B cell (primary cell): ENCODE data around the gene WNT16. TPM values are rescaled to one million over a fixed set of nuclear protein-coding genes. Genes with fewer than 3 reads are reported as not detected.

Source experiments
- ATAC-seq: fragments of 200-7000 bp; cut with Tn5 transposase; one replicate; pipeline ENCODE4 v1.10.0; 2021; ENCODE audit warnings: low read depth, mild to moderate bottlenecking, moderate number of reproducible peaks, moderate library complexity
- CTCF ChIA-PET: fragments of 350-600 bp; sonication (Branson Sonifier 250); formaldehyde crosslinking; loops from one replicate; lab custom pipeline; 2021; ENCODE audit warnings: antibody characterized with exemption, inconsistent platforms; lab: Charles Lee
- POLR2A ChIA-PET: fragments of 350-600 bp; sonication (Branson Sonifier 250); formaldehyde crosslinking; loops from one replicate; lab custom pipeline; 2021; ENCODE audit warnings: antibody characterized with exemption; lab: Charles Lee
- DNase-seq: peaks from one replicate; pipeline ENCODE4 v3.0.0; 2013
- H2AFZ ChIP-seq: 2 replicates; pipeline ENCODE4 v1.6.1; 2012; ENCODE audit warnings: mild to moderate bottlenecking, low read depth, low read length; ENCODE audit not compliant: insufficient read depth, poor library complexity, severe bottlenecking
- H3K27ac ChIP-seq, 2 donors: 1 replicate in 1 of 2; 2 replicates in 1 of 2; pipeline ENCODE4 v1.5.1; 2012 to 2013; ENCODE audit warnings: low read length in 2 of 2, mild to moderate bottlenecking in 2 of 2, moderate library complexity in 1 of 2
- H3K27me3 ChIP-seq, 4 experiments: fragments of 200-600 bp in 1 of 4; sonication (generic) in 1 of 4; replicated peaks in 1 of 4; 1 replicate in 2 of 4; 2 replicates in 2 of 4; pipeline versions ENCODE4 v1.6.1 to v1.7.0; 2013 to 2016; ENCODE audit warnings: low read length in 3 of 4, mild to moderate bottlenecking in 2 of 4, mixed read lengths in 1 of 4, moderate library complexity in 1 of 4; ENCODE audit not compliant: insufficient read depth in 4 of 4, control insufficient read depth in 3 of 4; ENCODE audit errors: control extremely low read depth in 1 of 4
- H3K36me3 ChIP-seq, 2 experiments: replicated peaks in 1 of 2; 1 replicate in 1 of 2; 2 replicates in 1 of 2; pipeline versions ENCODE4 v1.6.1 to v1.7.1; 2013; ENCODE audit warnings: low read length in 1 of 2; ENCODE audit not compliant: insufficient read depth in 2 of 2, control insufficient read depth in 1 of 2; ENCODE audit errors: control extremely low read depth in 1 of 2, extremely low read depth in 1 of 2
- H3K4me1 ChIP-seq, 2 donors: fragments of 200-600 bp in 1 of 2; sonication (generic) in 1 of 2; 1 replicate in 1 of 2; 2 replicates in 1 of 2; pipeline versions ENCODE4 v1.5.1 to v1.6.1; 2013 to 2017; ENCODE audit warnings: low read length in 2 of 2; ENCODE audit not compliant: control insufficient read depth in 2 of 2, insufficient read depth in 2 of 2
- H3K4me2 ChIP-seq: replicated peaks from 2 replicates; pipeline ENCODE3; 2012; ENCODE audit warnings: mild to moderate bottlenecking, low read depth, low read length; ENCODE audit not compliant: poor library complexity, severe bottlenecking
- H3K4me3 ChIP-seq, 5 experiments: fragments of 200-600 bp in 1 of 5; sonication (generic) in 1 of 5; 1 replicate in 3 of 5; 2 replicates in 2 of 5; pipeline versions ENCODE4 v1.5.1 to v1.7.0; 2011 to 2016; ENCODE audit warnings: low read length in 4 of 5, mild to moderate bottlenecking in 4 of 5, low read depth in 2 of 5, control low read depth in 1 of 5, moderate library complexity in 1 of 5; ENCODE audit not compliant: insufficient read depth in 1 of 5; ENCODE audit errors: control extremely low read depth in 1 of 5, extremely low read depth in 1 of 5
- H3K79me2 ChIP-seq: fragments of 200-600 bp; sonication (generic); one replicate; pipeline ENCODE4 v1.6.0; 2016; ENCODE audit warnings: low read length; ENCODE audit not compliant: control insufficient read depth, insufficient read depth
- H3K9ac ChIP-seq: fragments of 200-600 bp; sonication (generic); 2 replicates; pipeline ENCODE4 v1.6.1; 2017; ENCODE audit warnings: mild to moderate bottlenecking, low read length, moderate library complexity
- H3K9me3 ChIP-seq, 3 donors: one replicate each; pipeline versions ENCODE4 v1.6.1 to v1.7.1; 2013; ENCODE audit warnings: low read length in 2 of 3; ENCODE audit not compliant: control insufficient read depth in 2 of 3, insufficient read depth in 1 of 3; ENCODE audit errors: control extremely low read depth in 1 of 3
- H4K20me1 ChIP-seq: 2 replicates; pipeline ENCODE4 v1.6.0; 2012; ENCODE audit warnings: mild to moderate bottlenecking, low read length; ENCODE audit not compliant: insufficient read depth, control insufficient read depth, poor library complexity, severe bottlenecking
- H3K27ac Mint-ChIP-seq: one replicate; pipeline ENCODE4 v1.8.0; 2021; ENCODE audit warnings: mixed read lengths
- H3K27me3 Mint-ChIP-seq: one replicate; pipeline ENCODE4 v1.8.0; 2021; ENCODE audit warnings: mixed read lengths
- H3K4me1 Mint-ChIP-seq: one replicate; pipeline ENCODE4 v1.8.0; 2021; ENCODE audit warnings: mixed read lengths
- H3K4me3 Mint-ChIP-seq: one replicate; pipeline ENCODE4 v1.8.0; 2021; ENCODE audit warnings: mixed read lengths
- H3K9me3 Mint-ChIP-seq: one replicate; pipeline ENCODE4 v1.8.0; 2022; ENCODE audit warnings: mixed read lengths; ENCODE audit not compliant: insufficient read depth
- EZH2 ChIP-seq: IDR thresholded peaks from 2 replicates; pipeline ENCODE4 v1.6.1; 2012; ENCODE audit warnings: borderline replicate concordance, low read depth, mild to moderate bottlenecking, moderate library complexity, low read length; ENCODE audit not compliant: insufficient read depth, poor library complexity, severe bottlenecking
- WGBS: methylation state at CpG from one replicate; pipeline ENCODE4 v1.1.5; 2013; ENCODE audit warnings: missing lambda C conversion rate; ENCODE audit not compliant: insufficient coverage; 5-methylcytosine and 5-hydroxymethylcytosine counted together
- intact Hi-C: fragments of 100-400 bp; cut with micrococcal nuclease; formaldehyde crosslinking; loops from one replicate; pipeline ENCODE4 v1.10.0; 2022
- polyA plus RNA-seq: library from polyadenylated mRNA; depleted of rRNA; stranded (reverse); fragments of >200 nt; gene quantifications from 2 replicates; pipeline ENCODE4 v1.2.3, GENCODE V29; 2012
- total RNA-seq, 2 donors: library from RNA; stranded (reverse); fragments of 120-200 nt in 1 of 2; gene quantifications; 1 replicate in 1 of 2; 2 replicates in 1 of 2; pipeline versions ENCODE4 v1.2.3 to v1.2.4, GENCODE V29; 2013 to 2022
- TF ChIP-seq, protein P1 (sequence below): fragments of 200-600 bp; IDR thresholded peaks from one replicate; pipeline ENCODE4 v1.8.0; 2022; ENCODE audit warnings: antibody characterized with exemption, mild to moderate bottlenecking

Gene WNT16
- total and polyA plus RNA-seq, 2 donors (not counting 1 experiment from before 2014, with no cell fraction given): 4.2 to 6.9 TPM

GRCh38 chr7:121382473-121382872 is 53.7 kb downstream of the WNT16 start:
- Mint-ChIP-seq H3K27me3 (no peaks in the 10 kb centered on the region), H3K4me1 (peaks cover 84% of the 10 kb centered on the region), H3K4me3 (peak overlapping the region; percentile 54), H3K27ac (peak overlapping the region; percentile 96), H3K9me3 (no peaks in the 10 kb centered on the region)
- ChIA-PET POLR2A (interaction anchor here (1.2 to 2.9 kb wide), 2 partner anchors 13 kb away, joined by 4 to 17 read pairs; partner anchors contain the start of gene FAM3C), CTCF (interaction anchor here (1.0 to 6.2 kb wide), 8 partner anchors 9 to 166 kb away, joined by 3 to 43 read pairs (median 8); partner anchors contain the start of gene FAM3C)
- H3K4me2 ChIP-seq: peak overlapping the region; percentile 58
- peaks cover 99% of the 10 kb centered on the region for H3K79me2 ChIP-seq
- intact Hi-C loops: no loop called here
- no peak overlapping the region for H2AFZ ChIP-seq
- peak; percentile 60 for DNase-seq
- peaks cover 0 to 4% (median 3%) of the 10 kb centered on the region in 3 donors for H3K9me3 ChIP-seq
- TF ChIP-seq EZH2: no peak
- TF ChIP-seq, protein P1, sequence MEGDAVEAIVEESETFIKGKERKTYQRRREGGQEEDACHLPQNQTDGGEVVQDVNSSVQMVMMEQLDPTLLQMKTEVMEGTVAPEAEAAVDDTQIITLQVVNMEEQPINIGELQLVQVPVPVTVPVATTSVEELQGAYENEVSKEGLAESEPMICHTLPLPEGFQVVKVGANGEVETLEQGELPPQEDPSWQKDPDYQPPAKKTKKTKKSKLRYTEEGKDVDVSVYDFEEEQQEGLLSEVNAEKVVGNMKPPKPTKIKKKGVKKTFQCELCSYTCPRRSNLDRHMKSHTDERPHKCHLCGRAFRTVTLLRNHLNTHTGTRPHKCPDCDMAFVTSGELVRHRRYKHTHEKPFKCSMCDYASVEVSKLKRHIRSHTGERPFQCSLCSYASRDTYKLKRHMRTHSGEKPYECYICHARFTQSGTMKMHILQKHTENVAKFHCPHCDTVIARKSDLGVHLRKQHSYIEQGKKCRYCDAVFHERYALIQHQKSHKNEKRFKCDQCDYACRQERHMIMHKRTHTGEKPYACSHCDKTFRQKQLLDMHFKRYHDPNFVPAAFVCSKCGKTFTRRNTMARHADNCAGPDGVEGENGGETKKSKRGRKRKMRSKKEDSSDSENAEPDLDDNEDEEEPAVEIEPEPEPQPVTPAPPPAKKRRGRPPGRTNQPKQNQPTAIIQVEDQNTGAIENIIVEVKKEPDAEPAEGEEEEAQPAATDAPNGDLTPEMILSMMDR: no peak
- H4K20me1 ChIP-seq: no peaks in the 10 kb centered on the region
- peaks cover 0 to 17% of the 10 kb centered on the region in 2 experiments for H3K36me3 ChIP-seq
- peak overlapping the region; percentile 56 for H3K9ac ChIP-seq
- peak overlapping the region in 1 of 5 experiments; percentile 47 for H3K4me3 ChIP-seq
- no peak for ATAC-seq
- peak overlapping the region; percentile 96 to 99 for H3K27ac ChIP-seq
- H3K4me1 ChIP-seq: peaks cover 82 to 86% of the 10 kb centered on the region in 2 donors
- H3K27me3 ChIP-seq: no peaks in the 10 kb centered on the region

GRCh38 chr7:121383235-121383910 is 54.6 kb downstream of the WNT16 start:
- H3K4me1 Mint-ChIP-seq: peaks cover 88% of the 10 kb centered on the region
- peaks cover 99% of the 10 kb centered on the region for H3K79me2 ChIP-seq
- H2AFZ ChIP-seq: no peak overlapping the region
- H3K36me3 ChIP-seq: peaks cover 0 to 8% of the 10 kb centered on the region in 2 experiments
- no peak for DNase-seq
- no CpG with 5 or more reads among the region's 2 CpGs for WGBS
- TF ChIP-seq EZH2: no peak
- TF ChIP-seq, protein P1: no peak
- peak overlapping the region; percentile 56 for H3K9ac ChIP-seq
- no peaks in the 10 kb centered on the region for H3K9me3 Mint-ChIP-seq
- H3K27ac Mint-ChIP-seq: peak overlapping the region; percentile 96
- peak overlapping the region; percentile 58 for H3K4me2 ChIP-seq
- H4K20me1 ChIP-seq: no peaks in the 10 kb centered on the region
- no peak for ATAC-seq
- H3K9me3 ChIP-seq: no peaks in the 10 kb centered on the region
- H3K27ac ChIP-seq: peak overlapping the region; percentile 96 to 99
- CTCF ChIA-PET: interaction anchor here (0.7 to 6.2 kb wide), 8 partner anchors 8 to 164 kb away, joined by 3 to 43 read pairs (median 8); partner anchors contain the start of gene FAM3C
- POLR2A ChIA-PET: interaction anchor here (0.8 to 2.9 kb wide), 3 partner anchors 12 to 15 kb away, joined by 3 to 17 read pairs (median 4); partner anchors contain the start of gene FAM3C
- H3K27me3 ChIP-seq: no peaks in the 10 kb centered on the region
- H3K27me3 Mint-ChIP-seq: no peaks in the 10 kb centered on the region
- peak overlapping the region in 1 of 5 experiments; percentile 47 for H3K4me3 ChIP-seq
- H3K4me1 ChIP-seq: peaks cover 83 to 92% of the 10 kb centered on the region in 2 donors
- peak overlapping the region; percentile 54 for H3K4me3 Mint-ChIP-seq
- intact Hi-C loops: loop anchor here (1.0 kb wide), 1 partner anchor 11 kb away; no protein-coding TSS in a partner anchor
